K562 (cell line): ENCODE results near the gene KRTAP17-1. TPM values are rescaled to one million over a fixed set of nuclear protein-coding genes. Genes with fewer than 3 reads are reported as not detected.

ENCODE experiments used
- ATAC-seq: fragments of 200-7000 bp; cut with Tn5 transposase; 3 replicates; pipeline ENCODE4 v1.9.1; 2020; ENCODE audit warnings: moderate library complexity
- BruUV-seq: library from RNA; stranded (reverse); fragments of 400-500 nt; replicated peaks from 2 replicates; lab custom pipeline; 2021; lab: Mats Ljungman, UMichigan
- CTCF ChIA-PET: fragments of 300-600 bp; formaldehyde crosslinking; extraction: SDS; loops from one replicate; lab custom pipeline; 2021; ENCODE audit warnings: low intra/inter-chr PET ratio; lab: Yijun Ruan, JAX
- POLR2A ChIA-PET: fragments of 300-600, 350-650 bp; sonication (Branson Sonifier 250); formaldehyde crosslinking; extraction: SDS; loops from one replicate; lab custom pipeline; 2021; ENCODE audit warnings: antibody characterized with exemption, inconsistent platforms; lab: Yijun Ruan, JAX
- DNase-seq, 4 experiments: peaks; one replicate each; pipeline versions ENCODE4 v3.0.0 to v3.0.0-alpha.2; 2011 to 2018; ENCODE audit warnings: low spot score in 3 of 4, mixed read lengths in 3 of 4; ENCODE audit errors: extremely low read depth in 1 of 4
- FAIRE-seq: peaks from 2 replicates; lab custom pipeline; 2011; peaks lifted over from hg19 to GRCh38; lab: Jason Lieb, UNC
- H2AFZ ChIP-seq: 2 replicates; pipeline ENCODE4 v1.6.0; 2011; ENCODE audit warnings: low read depth, low read length, control low read depth, inconsistent platforms
- H3K27ac ChIP-seq: fragments of 200-600 bp; 3 replicates; pipeline ENCODE4 v1.8.0; 2011; ENCODE audit warnings: low read depth, mild to moderate bottlenecking, control low read depth, inconsistent platforms, low read length, moderate library complexity, mixed read lengths; ENCODE audit errors: extremely low read depth
- H3K27me3 ChIP-seq, 2 experiments: fragments of 300-600 bp in 1 of 2; 2 replicates in 1 of 2; 3 replicates in 1 of 2; pipeline versions ENCODE4 v1.6.0 to v1.8.0; 2011; ENCODE audit warnings: inconsistent platforms in 2 of 2, low read length in 2 of 2, mild to moderate bottlenecking in 1 of 2, mixed read lengths in 1 of 2, moderate library complexity in 1 of 2; ENCODE audit not compliant: control insufficient read depth in 2 of 2, insufficient read depth in 2 of 2
- H3K36me3 ChIP-seq: fragments of 300-600 bp; 3 replicates; pipeline ENCODE4 v1.8.0; 2011; ENCODE audit warnings: mild to moderate bottlenecking, low read length, inconsistent platforms; ENCODE audit not compliant: control insufficient read depth, insufficient read depth
- H3K4me1 ChIP-seq, 2 experiments: fragments of 200-600 bp in 1 of 2; replicated peaks in 1 of 2; 2 replicates in 1 of 2; 3 replicates in 1 of 2; pipeline versions ENCODE4 v1.5.1 to v1.8.0; 2011; ENCODE audit warnings: inconsistent platforms in 2 of 2, low read length in 2 of 2, mild to moderate bottlenecking in 1 of 2, mixed read lengths in 1 of 2, moderate library complexity in 1 of 2; ENCODE audit not compliant: control insufficient read depth in 2 of 2, insufficient read depth in 2 of 2
- H3K4me2 ChIP-seq: 2 replicates; pipeline ENCODE4 v1.6.1; 2011; ENCODE audit warnings: low read length, control low read depth, inconsistent platforms, mixed read lengths; ENCODE audit not compliant: insufficient read depth
- H3K4me3 ChIP-seq: fragments of 200-600 bp; sonication (generic), shearing (Covaris generic); 2 replicates; pipeline ENCODE4 v1.5.1; 2016; ENCODE audit warnings: control low read depth, inconsistent platforms
- H3K79me2 ChIP-seq: fragments of 200-600 bp; 3 replicates; pipeline ENCODE4 v1.8.0; 2011; ENCODE audit warnings: low read length, inconsistent platforms; ENCODE audit not compliant: control insufficient read depth, insufficient read depth
- H3K9ac ChIP-seq, 2 experiments: 2 replicates each; pipeline versions ENCODE4 v1.6.0 to v1.6.1; 2011; ENCODE audit warnings: low read depth in 2 of 2, low read length in 2 of 2, control low read depth in 1 of 2, inconsistent platforms in 1 of 2, mild to moderate bottlenecking in 1 of 2, mixed read lengths in 1 of 2; ENCODE audit not compliant: insufficient read depth in 1 of 2
- H3K9me1 ChIP-seq: one replicate; pipeline ENCODE4 v1.6.0; 2011; ENCODE audit warnings: inconsistent platforms, mild to moderate bottlenecking, low read length, moderate library complexity; ENCODE audit not compliant: control insufficient read depth, insufficient read depth
- H3K9me3 ChIP-seq: replicated peaks from 2 replicates; pipeline ENCODE4 v1.5.1; 2011; ENCODE audit warnings: low read depth, low read length, inconsistent platforms; ENCODE audit not compliant: control insufficient read depth, insufficient read depth
- H4K20me1 ChIP-seq: replicated peaks from 2 replicates; pipeline ENCODE4 v1.6.1; 2011; ENCODE audit warnings: low read length, inconsistent platforms, mixed read lengths; ENCODE audit not compliant: control insufficient read depth, insufficient read depth
- ELF1 ChIP-seq: fragments of 200-800 bp; sonication (Bioruptor generic); IDR thresholded peaks from 2 replicates; pipeline ENCODE4 v1.6.1; 2016; ENCODE audit warnings: missing genetic modification characterization, missing compliant biosample characterization
- ELF4 ChIP-seq: fragments of 450-650 bp; formaldehyde crosslinking; IDR thresholded peaks from 2 replicates; pipeline ENCODE4 v1.4.0; 2022; ENCODE audit warnings: missing genetic modification characterization
- HOXB6 ChIP-seq: fragments of 250-450 bp; sonication (Bioruptor Pico); IDR thresholded peaks from 2 replicates; pipeline ENCODE4 v1.5.1; 2022; ENCODE audit warnings: mild to moderate bottlenecking, borderline replicate concordance
- HSF4 ChIP-seq: fragments of 250-450 bp; sonication (Bioruptor Pico); IDR thresholded peaks from 2 replicates; pipeline ENCODE4 v2.1.2; 2022; ENCODE audit warnings: mild to moderate bottlenecking, moderate library complexity, borderline replicate concordance
- KDM4B ChIP-seq, 2 experiments: fragments of 450-650 bp in 1 of 2; sonication (generic) in 1 of 2; IDR thresholded peaks; 2 replicates each; pipeline ENCODE4 v1.6.1; 2016 to 2017; ENCODE audit warnings: borderline replicate concordance in 2 of 2, antibody characterized with exemption in 1 of 2, low read depth in 1 of 2, mild to moderate bottlenecking in 1 of 2
- KLF10 ChIP-seq: fragments of 250-450 bp; sonication (Bioruptor Pico); IDR thresholded peaks from 2 replicates; pipeline ENCODE4 v1.6.1; 2021; ENCODE audit warnings: matching md5 sums
- KLF13 ChIP-seq: fragments of 450-650 bp; IDR thresholded peaks from 2 replicates; pipeline ENCODE4 v1.6.1; 2016; ENCODE audit warnings: missing genetic modification characterization, low read depth, mild to moderate bottlenecking, missing compliant biosample characterization, moderate library complexity, borderline replicate concordance
- NFXL1 ChIP-seq: fragments of 450-650 bp; formaldehyde crosslinking; IDR thresholded peaks from 2 replicates; pipeline ENCODE4 v1.4.0; 2021; ENCODE audit warnings: mild to moderate bottlenecking
- POLR2AphosphoS2 ChIP-seq: IDR thresholded peaks from 2 replicates; pipeline ENCODE4 v1.6.1; 2012; ENCODE audit warnings: low read length, improper control_type of control experiment
- PTTG1 ChIP-seq: fragments of 450-650 bp; IDR thresholded peaks from 2 replicates; pipeline ENCODE4 v1.6.1; 2016; ENCODE audit warnings: low read depth, mild to moderate bottlenecking, missing genetic modification characterization, missing compliant biosample characterization
- SMARCB1 ChIP-seq: IDR thresholded peaks from 2 replicates; pipeline ENCODE4 v1.6.1; 2011; ENCODE audit warnings: improper control_type of control experiment, low read depth; ENCODE audit not compliant: insufficient read length
- STAT5B ChIP-seq: fragments of 250-450 bp; sonication (Bioruptor Pico); IDR thresholded peaks from 2 replicates; pipeline ENCODE4 v1.8.0; 2021; ENCODE audit warnings: mild to moderate bottlenecking, inconsistent platforms
- TSC22D4 ChIP-seq: fragments of 450-650 bp; IDR thresholded peaks from 2 replicates; pipeline ENCODE4 v1.6.1; 2016; ENCODE audit warnings: missing genetic modification characterization, missing biosample characterization, control low read depth
- U2AF2 ChIP-seq: fragments of 200-400 bp; formaldehyde crosslinking; optimal IDR thresholded peaks from 2 replicates; pipeline ENCODE3; 2017; ENCODE audit warnings: low read depth, mild to moderate bottlenecking, low read length
- ZMIZ1 ChIP-seq, 2 experiments: fragments of 150-350 bp in 1 of 2; IDR thresholded peaks; 2 replicates each; pipeline ENCODE4 v1.6.1; 2012 to 2016; ENCODE audit warnings: low read depth in 2 of 2, low read length in 2 of 2, mild to moderate bottlenecking in 1 of 2, moderate library complexity in 1 of 2
- ZNF184 ChIP-seq: sonication (generic); formaldehyde crosslinking; IDR thresholded peaks from 2 replicates; pipeline ENCODE4 v1.5.0; 2020; ENCODE audit warnings: missing genetic modification reagents
- ZNF274 ChIP-seq: IDR thresholded peaks from 2 replicates; pipeline ENCODE4 v1.6.1; 2011; ENCODE audit warnings: low read depth, mild to moderate bottlenecking, low read length, moderate library complexity, borderline replicate concordance
- ZNF696 ChIP-seq: fragments of 250-450 bp; sonication (Bioruptor Pico); conservative IDR thresholded peaks from 2 replicates; pipeline ENCODE4 v1.4.0; 2020; ENCODE audit warnings: mild to moderate bottlenecking, moderate library complexity
- WGBS: fragments of 100-300 bp; shearing (Covaris generic); methylation state at CpG from one replicate; pipeline ENCODE4 v1.1.6; 2016; ENCODE audit warnings: low coverage, mixed read lengths; ENCODE audit not compliant: insufficient coverage; ENCODE audit errors: missing lambda C conversion rate; 5-methylcytosine and 5-hydroxymethylcytosine counted together
- in situ Hi-C: fragments of 300-500 bp; cut with MboI; formaldehyde crosslinking; loops from 4 replicates; pipeline ENCODE4 v1.15.0; 2018; ENCODE audit warnings: inconsistent platforms, mixed read lengths
- intact Hi-C: fragments of 100-400 bp; cut with micrococcal nuclease; formaldehyde crosslinking; loops from 2 replicates; pipeline ENCODE4 v1.14.2; 2022
- polyA plus RNA-seq, 8 experiments: library from polyadenylated mRNA; depleted of rRNA in 4 of 8; stranded (reverse) in 5 of 8; unstranded in 3 of 8; fragments of >200 nt; fragmentation: Nextera tagmentation in 2 of 8; fragmentation: Illumina TruSeq in 1 of 8; extraction: Ambion mirVana in 2 of 8; extraction: Trizol in 1 of 8; gene quantifications; 2 replicates each; pipeline versions ENCODE4 v1.2.1 to v1.2.3, GENCODE V29; 2011 to 2014; ENCODE audit warnings: inconsistent platforms in 1 of 8, missing spikeins in 1 of 8
- total RNA-seq, 7 experiments: library from RNA; depleted of rRNA in 6 of 7; stranded (reverse); fragments of >200 nt in 6 of 7; fragmentation: Illumina TruSeq in 2 of 7; extraction: Trizol in 2 of 7; gene quantifications; 2 replicates each; pipeline versions ENCODE4 v1.2.1 to v1.2.3, GENCODE V29; 2011 to 2021; ENCODE audit warnings: low replicate concordance in 1 of 7

KRTAP17-1 gene
- total and polyA plus RNA-seq, 9 of the 15 experiments (the other 6 are each of a cell fraction or from before 2014, with no cell fraction given) = not detected

GRCh38 chr17:41332239-41332638, 16.7 kb upstream of the KRTAP17-1 start:
- Histone ChIP-seq H4K20me1 (no peaks in the 10 kb centered on the region; the same call in 1 of the 2 replicates), H2AFZ (no peak overlapping the region), H3K4me2 (no peak overlapping the region), H3K36me3 (no peaks in the 10 kb centered on the region), H3K9me3 (no peaks in the 10 kb centered on the region), H3K79me2 (no peaks in the 10 kb centered on the region), H3K27me3 (peaks cover 0 to 12% of the 10 kb centered on the region in 2 experiments; a peak in 1 of 5 replicates), H3K9me1 (no peaks in the 10 kb centered on the region), H3K9ac (no peak overlapping the region), H3K27ac (no peak overlapping the region), H3K4me3 (no peak overlapping the region), H3K4me1 (no peaks in the 10 kb centered on the region)
- POLR2A ChIA-PET = no interaction called here
- ATAC-seq (no peak), DNase-seq (no peak), FAIRE-seq (no peak)
- CTCF ChIA-PET = no interaction called here
- intact Hi-C loops (no loop called here), in situ Hi-C loops (no loop called here)
- TF ChIP-seq HOXB6 = no peak
- no peak for TF ChIP-seq PTTG1
- no peak for TF ChIP-seq KDM4B (IDR thresholded peaks at IDR 0.05; ENCODE audit: borderline replicate concordance in 2 of 2, low read depth in 1 of 2)
- TF ChIP-seq ZNF184 = no peak
- TF ChIP-seq ZNF696 = no peak
- TF ChIP-seq POLR2AphosphoS2 = no peak
- TF ChIP-seq NFXL1 (CRISPR knock-in tag) = no peak
- TF ChIP-seq SMARCB1 = no peak
- no peak for TF ChIP-seq ZNF274
- no peak for TF ChIP-seq HSF4
- TF ChIP-seq ELF1 (tag) = no peak
- TF ChIP-seq U2AF2 = no peak
- TF ChIP-seq STAT5B (CRISPR knock-in tag) = no peak
- TF ChIP-seq ELF4 (CRISPR knock-in tag) = no peak
- no peak for TF ChIP-seq TSC22D4 (tag)
- TF ChIP-seq ZMIZ1 (IDR thresholded peaks at IDR 0.05; ENCODE audit: low read depth in 2 of 2, low read length in 2 of 2) = no peak
- TF ChIP-seq KLF13 = no peak
- no peak for TF ChIP-seq KLF10 (CRISPR knock-in tag)
- WGBS = 0% methylated on average over 2 of the region's 2 CpGs
- no TSS peak for BruUV-seq
